ENCODE data around the gene HOXB9.
A peak's percentile ranks its signal among the peaks of the same experiment; 100 is the strongest.

HOXB9 gene

DNA sequence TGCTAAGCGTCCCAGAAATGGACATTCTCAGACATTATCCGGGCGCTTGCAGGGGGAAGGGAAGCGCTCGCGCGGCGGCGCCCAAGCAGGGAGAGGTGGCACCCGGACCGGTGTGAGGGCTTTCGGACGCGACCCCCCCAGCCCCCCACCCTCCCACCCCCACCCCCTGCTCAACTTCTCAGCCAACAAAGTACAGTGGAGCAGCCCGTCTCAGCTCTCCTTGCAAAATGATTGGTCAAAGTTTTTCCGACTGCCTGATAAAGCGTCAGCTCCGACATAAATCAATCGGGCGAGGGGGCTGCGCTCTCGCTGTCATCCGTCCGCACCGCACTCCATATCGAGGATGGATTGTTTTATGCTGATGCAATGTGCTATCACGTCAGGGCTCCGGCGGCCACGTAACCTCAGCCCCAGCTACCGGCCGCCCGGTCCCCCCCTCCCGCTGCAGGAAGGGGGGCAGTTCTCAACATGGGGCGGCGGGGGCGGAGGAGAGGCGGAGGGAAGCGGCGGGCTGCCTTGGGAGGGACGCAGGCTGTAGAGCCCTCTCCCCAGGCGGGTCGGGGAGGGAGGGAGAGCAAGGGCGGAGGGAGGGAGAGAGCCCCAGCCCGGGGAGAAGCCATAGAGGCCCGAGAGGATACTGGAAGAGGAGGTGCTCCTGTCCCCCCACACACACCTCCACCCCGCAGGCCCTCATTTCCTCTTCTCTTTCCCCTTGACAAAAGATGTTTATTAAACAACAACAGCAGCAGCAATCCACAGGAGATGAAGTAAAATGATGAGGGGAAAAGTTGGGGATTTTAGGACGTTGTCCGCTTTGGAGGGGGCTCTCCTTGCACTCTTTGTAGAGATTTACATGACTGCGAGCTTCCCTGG, at the start of gene HOXB9:
HOXB9 (minus strand) TSS at position 114 of the 873 bp plus-strand sequence; CDS start at position 25, 89 bp downstream.
- no peak for DNase-seq

GRCh38 chr17:48672340-48672739, 46.2 kb upstream of the HOXB9 start:
- DNase-seq: no peak

- DNase-seq: peak; percentile 43
These were observed 45.6 kb upstream of the HOXB9 start for GRCh38 chr17:48671697-48672171.

DNA sequence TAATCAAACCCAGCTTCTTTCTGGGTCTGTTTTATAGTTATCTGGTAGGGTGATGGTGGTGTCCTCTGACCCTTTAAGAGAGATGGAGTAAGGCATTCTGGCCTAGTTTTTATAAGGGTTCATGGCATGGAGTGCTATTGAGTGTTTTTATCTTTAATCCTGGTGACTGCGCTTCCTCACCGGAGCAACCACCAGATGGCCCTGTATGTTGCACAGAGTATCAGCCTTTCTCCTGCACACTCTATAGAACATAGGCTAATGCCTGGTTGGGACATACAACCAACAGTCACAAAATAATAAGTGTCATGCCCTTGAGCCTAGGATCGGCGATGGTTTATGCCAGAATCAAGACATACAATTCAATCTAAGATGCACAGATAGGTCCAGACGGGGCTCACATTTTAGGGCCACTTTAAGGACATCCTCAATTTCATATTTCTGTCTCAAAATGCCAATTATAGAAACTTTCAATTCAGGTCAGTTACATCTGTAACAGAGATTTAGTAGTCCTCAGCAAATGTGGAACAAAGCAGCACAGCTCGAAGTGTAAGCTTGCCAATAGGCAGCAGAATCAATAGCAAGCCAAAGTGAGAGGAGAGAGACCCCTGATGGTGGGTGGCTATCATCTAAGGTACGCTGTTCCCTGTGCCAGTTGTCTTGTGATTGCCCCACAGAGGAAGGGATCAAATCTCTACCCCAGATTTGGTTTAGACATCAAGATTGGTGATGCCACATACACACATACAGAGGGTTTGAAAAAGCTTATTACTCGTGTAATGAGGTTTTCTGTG, 37.2 kb upstream of the HOXB9 start:
- DNase-seq: no peak

DNA sequence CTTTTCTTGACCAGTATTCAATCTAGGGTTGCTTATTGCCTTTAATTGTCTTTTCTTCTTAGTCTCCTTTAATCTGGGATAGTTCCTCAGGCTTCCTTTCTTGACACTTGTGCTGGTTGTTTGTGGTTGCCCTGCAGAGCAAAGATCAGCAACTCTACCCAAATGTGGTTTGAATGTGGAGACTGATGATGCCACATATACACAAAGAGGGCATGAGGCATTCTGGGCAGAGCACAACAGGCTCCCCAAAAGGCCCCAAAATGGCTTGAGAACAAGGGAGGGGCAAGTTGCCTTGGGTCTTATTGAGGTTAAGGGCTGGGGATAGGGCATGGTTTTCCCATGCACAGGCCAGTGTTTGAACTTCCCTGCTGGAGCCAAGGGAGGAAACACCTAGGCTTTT, 29.8 kb upstream of the HOXB9 start:
- DNase-seq: no peak

DNA sequence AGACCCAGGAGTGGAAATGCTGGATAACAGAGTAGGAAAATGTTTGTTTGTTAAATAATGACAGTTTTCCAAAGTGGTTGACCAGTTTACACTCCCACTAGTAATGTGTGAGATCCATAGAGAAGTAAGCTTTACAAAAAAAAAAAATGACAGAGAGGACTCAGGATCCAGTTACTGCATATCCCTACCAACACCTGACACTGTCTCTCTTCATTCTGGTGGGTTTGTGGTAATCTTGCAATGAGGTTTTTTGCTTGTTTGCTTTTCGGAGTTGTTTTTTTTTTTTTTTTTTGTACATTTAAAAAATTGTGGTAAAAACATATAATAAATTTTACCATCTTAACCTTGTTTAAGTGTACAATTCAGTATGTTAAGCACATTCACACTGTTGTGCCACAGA, 23.6 kb upstream of the HOXB9 start:
- DNase-seq: no peak

DNA sequence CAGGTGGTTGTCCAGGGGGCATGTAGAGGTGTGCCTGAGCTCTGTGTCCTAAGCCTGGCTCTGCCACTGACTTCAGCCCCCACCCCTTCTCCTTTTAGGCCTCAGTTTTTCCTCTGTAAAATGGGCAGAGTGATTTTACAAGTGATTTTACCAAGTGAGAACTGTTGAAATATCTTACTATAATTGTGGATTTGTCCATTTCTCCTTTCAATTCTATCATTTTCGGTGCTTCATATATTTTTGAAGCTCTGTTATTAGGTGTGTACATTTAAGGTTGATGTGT, 21.7 kb upstream of the HOXB9 start:
- DNase-seq: no peak

GRCh38 chr17:48647103-48647962, 21.2 kb upstream of the HOXB9 start:
- no peak for DNase-seq

GRCh38 chr17:48646183-48647102, 20.3 kb upstream of the HOXB9 start:
- no peak for DNase-seq

- no peak for DNase-seq
These were observed 19.6 kb upstream of the HOXB9 start for GRCh38 chr17:48645639-48646182.

- DNase-seq: no peak
These were observed 18.9 kb upstream of the HOXB9 start for GRCh38 chr17:48644910-48645557.

DNA sequence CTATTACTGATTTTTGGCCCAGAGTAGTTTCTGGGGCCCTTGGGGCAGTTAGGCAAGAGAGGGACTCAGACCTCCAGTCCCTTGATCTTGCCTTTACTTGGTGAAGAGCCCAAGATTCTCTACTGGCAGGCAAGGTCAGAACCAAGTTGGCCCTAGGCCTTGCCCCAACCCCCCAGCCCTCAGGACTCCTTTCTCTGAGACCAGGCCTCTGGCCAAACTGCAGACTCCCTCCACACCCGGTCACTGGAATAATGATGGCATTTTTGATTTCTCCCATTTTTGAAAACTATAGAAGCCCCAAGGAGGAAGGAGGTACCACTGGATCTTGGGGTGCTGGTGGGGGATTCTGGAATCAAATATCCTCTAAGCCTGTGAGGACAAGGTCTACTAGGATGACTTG, 18.0 kb upstream of the HOXB9 start:
- no peak for DNase-seq

DNA sequence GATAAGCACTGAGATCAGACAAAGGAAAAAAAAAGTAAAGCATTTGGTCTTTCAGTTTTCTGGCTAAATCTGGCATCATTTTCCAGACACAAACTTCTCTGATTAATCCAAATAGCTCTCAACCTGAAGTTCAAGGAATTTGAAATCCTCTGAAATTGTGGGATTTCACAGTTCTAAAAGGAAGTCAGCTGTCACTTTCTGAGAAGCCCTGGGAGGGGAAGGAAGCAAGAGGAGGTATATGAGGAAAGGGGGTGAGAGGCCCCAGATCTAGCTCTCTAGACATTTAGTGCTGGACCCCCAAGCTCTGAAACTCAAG, 17.5 kb upstream of the HOXB9 start:
- DNase-seq: no peak

GRCh38 chr17:48642843-48643696, 16.9 kb upstream of the HOXB9 start:
- no peak for DNase-seq

DNA sequence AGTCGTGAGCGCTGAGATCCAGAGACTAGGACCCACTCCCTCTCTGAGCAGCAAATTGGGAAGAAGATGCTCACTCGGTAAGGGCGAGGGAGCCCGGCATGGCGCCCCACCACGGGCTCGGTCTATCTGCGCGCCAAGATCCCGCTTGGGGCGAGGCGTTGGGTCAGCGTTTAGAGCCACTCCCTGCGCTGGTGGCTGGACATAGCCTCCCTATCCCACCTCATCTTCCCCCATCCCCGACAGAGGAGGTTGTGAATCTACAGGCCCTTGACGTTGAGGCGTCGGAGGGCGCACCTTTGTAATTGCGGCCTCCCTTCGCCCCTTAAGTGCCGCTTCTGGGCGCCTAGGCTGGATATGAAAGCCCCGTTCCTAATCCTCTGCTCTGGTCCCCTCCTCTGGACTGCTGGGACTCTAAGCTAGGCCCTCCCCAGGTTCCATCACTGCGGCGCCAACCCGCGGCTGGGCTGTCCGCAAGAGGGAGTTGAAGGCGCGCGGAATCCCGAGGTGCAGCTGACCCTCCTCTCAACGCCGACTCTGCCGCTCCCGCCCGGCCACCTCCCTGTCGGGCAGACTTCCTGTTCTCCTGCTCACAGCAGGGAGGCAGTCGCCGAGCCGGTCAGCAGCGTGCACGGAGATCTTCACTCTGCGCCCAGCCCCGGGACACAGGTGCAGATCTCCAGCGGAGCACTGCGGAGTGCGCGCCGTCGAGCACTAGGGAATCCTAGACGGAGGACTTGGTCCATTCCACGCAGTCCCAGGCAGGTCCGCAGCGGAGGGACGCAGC, 16.1 kb upstream of the HOXB9 start:
- no peak for DNase-seq

DNA sequence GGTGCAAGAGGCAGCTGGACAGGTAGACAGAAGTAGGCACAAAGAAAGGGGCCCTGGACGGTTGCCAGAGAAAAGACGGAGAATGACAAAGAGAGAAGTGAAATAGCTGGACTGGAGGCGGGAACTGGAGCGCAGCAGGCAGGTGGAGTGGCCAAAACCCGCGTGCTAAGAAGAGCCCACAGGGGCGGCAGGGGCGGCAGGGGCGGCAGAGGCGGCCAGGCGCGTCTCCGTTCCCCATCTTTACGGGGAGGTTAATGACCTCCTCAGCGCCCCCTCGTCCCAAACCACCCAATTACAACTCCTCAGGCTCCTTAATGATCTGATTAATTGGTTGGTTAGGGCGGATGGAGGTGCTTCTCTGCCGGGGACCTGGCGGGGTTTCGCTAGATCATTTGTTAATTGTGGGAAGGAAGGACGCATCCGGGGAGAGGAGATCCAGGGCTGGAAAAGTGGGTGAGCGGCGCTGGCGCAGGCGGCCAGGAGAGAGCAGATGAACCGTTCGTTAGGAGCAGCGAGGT, 15.4 kb upstream of the HOXB9 start:
- no peak for DNase-seq

DNA sequence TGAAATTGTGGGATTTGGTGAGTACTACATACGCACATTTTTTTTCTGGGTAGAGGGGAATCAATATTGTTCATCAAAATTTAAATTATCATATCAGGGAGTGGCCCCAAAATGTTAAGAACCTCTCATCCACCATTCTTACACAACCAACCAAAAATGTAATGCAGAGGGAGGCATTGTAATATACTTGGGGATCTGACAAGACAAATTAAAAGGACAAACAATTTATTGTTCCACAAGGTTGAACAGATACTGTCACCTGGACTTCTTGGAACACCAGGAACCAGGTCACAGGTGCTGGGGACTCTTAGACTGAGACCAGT, 14.7 kb upstream of the HOXB9 start:
- DNase-seq: no peak

DNA sequence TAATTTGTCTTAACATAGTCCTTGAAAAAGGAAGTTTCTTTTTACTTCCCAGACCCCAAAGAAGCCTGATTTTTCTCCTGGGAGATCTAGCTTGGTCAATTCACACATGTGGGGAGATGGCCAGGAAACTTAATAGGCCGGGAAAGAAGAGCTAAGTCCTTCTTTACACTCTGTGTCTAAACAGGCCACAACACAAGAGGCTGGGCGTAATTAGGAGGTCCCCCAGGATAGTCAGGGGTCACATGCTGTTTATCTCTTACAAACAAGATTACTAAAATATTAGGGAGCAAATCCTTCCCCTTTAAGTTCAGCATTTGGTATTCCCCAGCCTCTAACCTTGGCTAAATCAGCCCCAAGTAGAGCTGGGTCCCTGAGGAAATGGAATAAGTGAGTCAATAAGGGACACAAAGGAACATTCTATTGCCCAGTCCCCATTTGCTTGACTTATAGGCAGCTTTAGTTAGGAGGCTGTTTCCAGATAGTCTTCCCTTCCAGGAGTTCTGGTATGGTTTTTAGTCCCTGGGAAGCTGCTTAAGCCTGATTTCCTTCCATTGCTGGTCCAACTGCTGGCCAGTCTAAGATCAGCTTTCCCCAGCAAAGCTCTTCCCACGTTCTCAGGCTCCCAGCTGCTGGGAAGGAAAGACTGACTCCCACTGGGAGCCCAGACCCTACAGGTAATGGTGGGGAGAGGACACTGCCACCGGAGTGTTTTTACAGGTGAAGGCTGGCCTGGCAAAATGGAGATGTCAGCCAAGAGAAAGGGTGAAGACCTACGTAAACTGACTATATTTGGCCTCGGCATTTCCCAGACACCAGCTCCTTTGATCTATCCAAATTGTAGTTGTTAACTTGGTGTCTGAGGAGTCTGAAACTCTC, 14.1 kb upstream of the HOXB9 start:
- DNase-seq: no peak

DNA sequence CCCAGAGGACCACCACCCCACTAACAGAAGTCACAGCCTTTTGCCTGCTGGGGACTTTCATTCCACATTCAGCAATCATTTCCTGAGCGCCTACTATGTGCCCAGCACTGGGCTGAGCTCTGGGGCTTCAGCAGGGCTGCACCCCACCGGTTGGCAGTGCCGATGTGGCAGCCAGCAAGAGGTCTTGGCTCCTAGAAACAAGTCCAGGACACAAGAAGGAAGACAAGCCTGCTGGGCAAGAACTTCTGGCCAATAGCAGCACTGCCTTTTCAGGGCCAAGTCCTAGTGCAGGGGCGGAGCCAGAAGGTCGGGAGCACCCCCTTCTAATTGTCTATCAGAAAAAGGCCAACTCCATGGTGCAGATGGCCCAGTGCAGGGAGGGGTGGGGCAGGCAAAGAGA, 13.0 kb upstream of the HOXB9 start:
- DNase-seq: no peak
